ENCODE data around the gene EFHC2. TPM values are rescaled to one million over a fixed set of nuclear protein-coding genes. Genes with fewer than 3 reads are reported as not detected.

EFHC2 gene
- total RNA-seq, 1 experiment from 2014 or later, result not detected

GRCh38 chrX:44267861-44268260 is 75.6 kb downstream of the EFHC2 start (continued):
- no peak for TF ChIP-seq MAX (IDR thresholded peaks at IDR 0.05)
- no peak for TF ChIP-seq ELF1 (IDR thresholded peaks at IDR 0.05; ENCODE audit: borderline replicate concordance, low read depth)
- no peak for TF ChIP-seq CEBPB (IDR thresholded peaks at IDR 0.05; ENCODE audit: low read depth)
- TF ChIP-seq JUND (IDR thresholded peaks at IDR 0.05), result no peak
- no peak for TF ChIP-seq FOSL1 (IDR thresholded peaks at IDR 0.05; ENCODE audit: low read depth)
- no peak for TF ChIP-seq REST (IDR thresholded peaks at IDR 0.05; ENCODE audit: low read depth)
- no peak for TF ChIP-seq SRF (IDR thresholded peaks at IDR 0.05; ENCODE audit: low read depth)
- no peak for TF ChIP-seq POLR2AphosphoS5 (IDR thresholded peaks at IDR 0.05; ENCODE audit: low read depth, low read length)
- no peak for TF ChIP-seq ZFX (IDR thresholded peaks at IDR 0.05)

- Histone ChIP-seq H3K27me3 (ENCODE audit: insufficient read depth, low read length) (no peaks in the 10 kb centered on the region), H2AFZ (ENCODE audit: low read depth, low read length, poor library complexity, severe bottlenecking) (no peak overlapping the region), H3K9me2 (ENCODE audit: insufficient read depth) (no peaks in the 10 kb centered on the region), H4K20me1 (ENCODE audit: insufficient read depth) (no peaks in the 10 kb centered on the region), H3K27ac (ENCODE audit: low read depth, low read length) (no peak overlapping the region), H3K4me2 (ENCODE audit: low read length) (no peak overlapping the region), H3K9me3 (ENCODE audit: control insufficient read depth in 1 of 2, insufficient read depth in 1 of 2, low read depth in 1 of 2, low read length in 2 of 2) (no peaks in the 10 kb centered on the region), H3K36me3 (ENCODE audit: control insufficient read depth in 1 of 2, insufficient read depth in 2 of 2, low read length in 2 of 2) (no peaks in the 10 kb centered on the region), H3K4me1 (ENCODE audit: control insufficient read depth in 1 of 2, insufficient read depth in 2 of 2, low read length in 2 of 2) (no peaks in the 10 kb centered on the region), H3K9ac (ENCODE audit: low read length) (no peak overlapping the region), H3K4me3 (replicated peaks in 1 of 2; ENCODE audit: low read depth in 1 of 2, low read length in 2 of 2) (no peak overlapping the region), H3K79me2 (ENCODE audit: insufficient read depth, low read length) (no peaks in the 10 kb centered on the region)
- ATAC-seq (no peak), DNase-seq (ENCODE audit: low read depth, low spot score) (no peak)
- POLR2A ChIA-PET, result no interaction called here
- BruUV-seq (replicated peaks), result no TSS peak
- CTCF ChIA-PET, result no interaction called here
- intact Hi-C loops (cut with micrococcal nuclease), result no loop called here
- no peak for TF ChIP-seq SRF (IDR thresholded peaks at IDR 0.05; ENCODE audit: low read depth)
- TF ChIP-seq CBX3 (IDR thresholded peaks at IDR 0.05; ENCODE audit: low read depth), result no peak
- TF ChIP-seq POLR2AphosphoS5 (IDR thresholded peaks at IDR 0.05; ENCODE audit: low read depth, low read length), result no peak
- TF ChIP-seq TCF7L2 (IDR thresholded peaks at IDR 0.05; ENCODE audit: borderline replicate concordance, extremely low read depth, insufficient read depth, insufficient read length), result no peak
- no peak for TF ChIP-seq ZNF274 (IDR thresholded peaks at IDR 0.05; ENCODE audit: low read depth, low read length)
- TF ChIP-seq SIN3A (IDR thresholded peaks at IDR 0.05; ENCODE audit: low read depth), result no peak
- TF ChIP-seq JUND (IDR thresholded peaks at IDR 0.05), result no peak
- TF ChIP-seq FOSL1 (IDR thresholded peaks at IDR 0.05; ENCODE audit: low read depth), result no peak
- RAD21 ChIA-PET (ENCODE audit: low non-redundant PET in 1 of 2, low total read pairs in 2 of 2, uncharacterized antibody in 2 of 2, unreplicated experiment in 2 of 2), result no interaction called here
Measured at GRCh38 chrX:44267116-44267515, 76.4 kb downstream of the EFHC2 start.
